DOHH2 (cell line): ENCODE results near the gene SMIM44.

Source experiments
- CTCF ChIP-seq: fragments of 200-600 bp; sonication (generic); IDR thresholded peaks from one replicate; pipeline ENCODE4 v1.5.1; 2014; ENCODE audit warnings: antibody characterized with exemption, mild to moderate bottlenecking, low read depth, low read length; ENCODE audit not compliant: poor library complexity, severe bottlenecking
- EZH2phosphoT487 ChIP-seq: fragments of 200-600 bp; sonication (generic); IDR thresholded peaks from 2 replicates; pipeline ENCODE4 v1.6.1; 2017; ENCODE audit warnings: borderline replicate concordance, mild to moderate bottlenecking, antibody characterized with exemption, low read length, moderate library complexity, mixed read lengths

GRCh38 chr19:3440082-3440481 is 43.2 kb downstream of the SMIM44 start:
- TF ChIP-seq CTCF (peak; percentile 72), EZH2phosphoT487 (no peak)
